GM12874 (cell line): ENCODE data around the gene REST.

ENCODE experiments used
- CTCF ChIP-seq: IDR thresholded peaks from 2 replicates; pipeline ENCODE4 v1.5.1; 2011; ENCODE audit warnings: low read depth, mild to moderate bottlenecking, control low read depth, low read length, moderate library complexity; ENCODE audit not compliant: insufficient read depth

REST gene

GRCh38 chr4:56927196-56927595 lies 19.5 kb downstream of the REST start:
- TF ChIP-seq CTCF: no peak

- no peak for TF ChIP-seq CTCF
Observed at GRCh38 chr4:56930638-56931037, 22.9 kb downstream of the REST start.

- no peak for TF ChIP-seq CTCF
Observed at GRCh38 chr4:56931924-56932323, 24.2 kb downstream of the REST start.

GRCh38 chr4:56937262-56937661 lies 29.6 kb downstream of the REST start:
- TF ChIP-seq CTCF: no peak

- TF ChIP-seq CTCF: no peak
Observed at GRCh38 chr4:56940403-56940802, 32.7 kb downstream of the REST start.

GRCh38 chr4:56940971-56941370 lies 33.3 kb downstream of the REST start:
- TF ChIP-seq CTCF: no peak

- TF ChIP-seq CTCF: no peak
Observed at GRCh38 chr4:56941403-56941802, 33.7 kb downstream of the REST start.
